Lung (tissue), 12 donors: Measurements from ENCODE around the gene CD82. TPM values are rescaled to one million over a fixed set of nuclear protein-coding genes. Genes with fewer than 3 reads are reported as not detected.

Experiments
- ATAC-seq: fragments of 200-7000 bp; cut with Tn5 transposase; one replicate; pipeline ENCODE4 v1.9.1; 2020; ENCODE audit warnings: moderate number of reproducible peaks; ENCODE audit not compliant: insufficient read depth, low FRiP score
- DNase-seq, 3 donors: peaks; one replicate each; pipeline ENCODE4 v3.0.0-alpha.2; 2013 to 2017
- H3K27ac ChIP-seq, 2 donors: one replicate each; pipeline ENCODE4 v1.5.1; 2013; ENCODE audit warnings: mild to moderate bottlenecking in 2 of 2, moderate library complexity in 2 of 2, control low read depth in 1 of 2, inconsistent platforms in 1 of 2, low read depth in 1 of 2, low read length in 1 of 2
- H3K27me3 ChIP-seq, 3 donors: one replicate each; pipeline ENCODE4 v1.5.1; 2013; ENCODE audit warnings: low read length in 2 of 3; ENCODE audit not compliant: control insufficient read depth in 3 of 3, insufficient read depth in 3 of 3
- H3K36me3 ChIP-seq, 4 donors: one replicate each; pipeline ENCODE4 v1.5.1; 2013; ENCODE audit warnings: low read length in 4 of 4, mild to moderate bottlenecking in 1 of 4, moderate library complexity in 1 of 4; ENCODE audit not compliant: control insufficient read depth in 4 of 4, insufficient read depth in 4 of 4
- H3K4me1 ChIP-seq, 5 donors: one replicate each; pipeline ENCODE4 v1.5.1; 2013; ENCODE audit warnings: low read length in 5 of 5, mild to moderate bottlenecking in 2 of 5, moderate library complexity in 1 of 5; ENCODE audit not compliant: control insufficient read depth in 5 of 5, insufficient read depth in 5 of 5
- H3K4me3 ChIP-seq: one replicate; pipeline ENCODE4 v1.5.1; 2013; ENCODE audit warnings: mild to moderate bottlenecking, control low read depth, moderate library complexity
- H3K9ac ChIP-seq, 2 donors: one replicate each; pipeline ENCODE4 v1.5.1; 2013; ENCODE audit warnings: low read length in 2 of 2, control low read depth in 1 of 2; ENCODE audit not compliant: insufficient read depth in 1 of 2
- H3K9me3 ChIP-seq, 4 donors: one replicate each; pipeline ENCODE4 v1.5.1; 2013; ENCODE audit warnings: low read length in 3 of 4, mild to moderate bottlenecking in 1 of 4, moderate library complexity in 1 of 4; ENCODE audit not compliant: control insufficient read depth in 4 of 4, insufficient read depth in 3 of 4
- WGBS, 2 donors: extraction: QIAGEN DNeasy Blood & Tissue Kit; methylation state at CpG; one replicate each; pipeline ENCODE4 v1.1.7; 2013; 5-methylcytosine and 5-hydroxymethylcytosine counted together
- polyA plus RNA-seq, 2 donors: library from polyadenylated mRNA; stranded (reverse); fragments of 200-250 nt; gene quantifications; one replicate each; pipeline ENCODE4 v1.2.1, GENCODE V29; 2013
- total RNA-seq, 2 donors: library from RNA; depleted of rRNA in 1 of 2; stranded (reverse); fragments of >200 nt in 1 of 2; gene quantifications; one replicate each; pipeline ENCODE4 v1.2.1, GENCODE V29; 2014 to 2021
- TF ChIP-seq, protein P1 (sequence below): IDR thresholded peaks from 2 replicates; pipeline ENCODE4 v1.5.1; 2012; ENCODE audit warnings: mild to moderate bottlenecking; ENCODE audit errors: control extremely low read depth, extremely low read depth
- donor health status: control.
- donor health status: control.
- donor health status: Bipolar disorder and iron deficiency.
- donor health status: healthy.
- donor health status: DM: yes; HTN: yes; CAD: no.

The CD82 gene
- total and polyA plus RNA-seq, 4 donors = 63.3 to 237 (median 190) TPM

DNA sequence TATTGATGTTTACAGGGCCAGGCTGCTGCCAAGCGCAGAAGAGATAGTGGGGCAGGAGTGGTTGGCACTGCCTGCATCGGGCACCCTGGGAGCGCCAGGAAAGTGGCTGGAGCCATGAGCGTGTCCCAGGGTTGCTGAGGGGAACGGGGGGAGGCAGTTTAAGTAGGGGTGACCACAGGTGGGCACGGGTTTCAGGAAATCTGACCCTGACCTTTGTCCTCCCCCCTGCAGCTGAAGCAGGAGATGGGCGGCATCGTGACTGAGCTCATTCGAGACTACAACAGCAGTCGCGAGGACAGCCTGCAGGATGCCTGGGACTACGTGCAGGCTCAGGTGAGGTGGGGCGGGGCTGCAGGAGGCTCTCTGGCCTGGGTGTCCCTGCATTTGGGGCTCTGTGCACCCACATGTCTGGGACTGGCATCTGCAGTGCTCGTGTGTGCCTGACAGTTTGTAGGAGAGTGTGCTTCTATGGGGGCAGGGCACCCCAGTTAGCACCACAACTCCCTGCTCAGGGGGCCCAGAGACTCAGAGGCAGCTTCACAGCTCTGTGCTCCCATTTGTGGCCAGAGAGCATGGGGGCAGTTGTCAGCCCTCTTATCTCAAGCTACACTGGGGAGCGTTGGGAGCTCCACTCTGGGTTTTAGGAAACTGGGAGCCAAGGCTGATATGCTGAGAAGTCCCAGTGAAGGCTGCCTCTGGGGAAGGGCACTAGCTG lies 49.7 kb downstream of the CD82 start:
- Histone ChIP-seq H3K9ac (no peak overlapping the region), H3K9me3 (peaks cover 0 to 2% (median 0%) of the 10 kb centered on the region in 4 donors), H3K27me3 (no peaks in the 10 kb centered on the region), H3K4me1 (peaks cover 0 to 4% (median 0%) of the 10 kb centered on the region in 5 donors), H3K27ac (no peak overlapping the region), H3K4me3 (no peak overlapping the region), H3K36me3 (peaks cover 0 to 30% (median 5%) of the 10 kb centered on the region in 4 donors)
- TF ChIP-seq, protein P1, sequence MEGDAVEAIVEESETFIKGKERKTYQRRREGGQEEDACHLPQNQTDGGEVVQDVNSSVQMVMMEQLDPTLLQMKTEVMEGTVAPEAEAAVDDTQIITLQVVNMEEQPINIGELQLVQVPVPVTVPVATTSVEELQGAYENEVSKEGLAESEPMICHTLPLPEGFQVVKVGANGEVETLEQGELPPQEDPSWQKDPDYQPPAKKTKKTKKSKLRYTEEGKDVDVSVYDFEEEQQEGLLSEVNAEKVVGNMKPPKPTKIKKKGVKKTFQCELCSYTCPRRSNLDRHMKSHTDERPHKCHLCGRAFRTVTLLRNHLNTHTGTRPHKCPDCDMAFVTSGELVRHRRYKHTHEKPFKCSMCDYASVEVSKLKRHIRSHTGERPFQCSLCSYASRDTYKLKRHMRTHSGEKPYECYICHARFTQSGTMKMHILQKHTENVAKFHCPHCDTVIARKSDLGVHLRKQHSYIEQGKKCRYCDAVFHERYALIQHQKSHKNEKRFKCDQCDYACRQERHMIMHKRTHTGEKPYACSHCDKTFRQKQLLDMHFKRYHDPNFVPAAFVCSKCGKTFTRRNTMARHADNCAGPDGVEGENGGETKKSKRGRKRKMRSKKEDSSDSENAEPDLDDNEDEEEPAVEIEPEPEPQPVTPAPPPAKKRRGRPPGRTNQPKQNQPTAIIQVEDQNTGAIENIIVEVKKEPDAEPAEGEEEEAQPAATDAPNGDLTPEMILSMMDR = no peak
- ATAC-seq (no peak), DNase-seq (peak in 1 of 3 donors; percentile 4)
- WGBS, 2 donors = 79 to 91% methylated on average over 15 of the region's 15 CpGs

DNA sequence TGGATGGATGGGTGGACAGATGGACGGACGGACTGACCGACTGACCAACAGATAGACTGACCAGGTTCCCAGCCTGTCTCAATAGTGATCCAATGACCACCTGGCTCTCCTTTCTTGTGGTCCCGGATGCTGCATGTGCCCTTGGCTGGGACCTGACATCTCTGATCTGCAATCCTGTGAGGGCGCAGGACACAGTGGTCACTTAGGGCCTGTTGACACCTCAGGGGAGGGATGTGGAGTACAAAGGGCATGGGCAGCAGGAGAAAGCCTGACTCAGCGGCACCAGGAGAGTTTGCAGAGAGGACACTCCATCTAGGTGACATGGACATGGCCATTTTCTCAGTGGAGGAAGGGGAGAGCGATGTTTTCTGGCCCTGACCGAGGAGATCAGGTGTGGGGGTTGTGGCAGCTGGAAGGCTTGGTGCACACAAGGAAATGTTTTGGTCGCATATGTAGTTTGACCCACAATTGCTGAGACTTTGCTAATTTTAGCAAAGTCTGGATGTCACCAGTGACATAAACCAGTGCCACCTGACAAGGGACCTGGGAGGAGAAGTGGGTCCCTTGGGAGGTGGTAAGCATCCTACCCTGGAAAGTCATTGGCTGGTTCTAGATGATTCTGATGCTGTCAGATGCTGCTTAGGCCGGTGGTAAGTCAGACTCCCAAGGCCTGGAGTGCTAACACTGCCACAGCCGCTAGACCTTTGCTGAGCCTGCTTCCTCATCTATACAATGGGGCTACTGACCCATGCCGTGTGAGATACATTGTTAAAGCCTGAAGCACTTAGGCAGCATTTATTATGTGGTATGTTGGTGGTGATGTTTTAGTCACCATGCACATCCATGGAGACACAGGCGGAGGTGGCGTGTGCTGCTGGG lies 50.7 kb downstream of the CD82 start:
- Histone ChIP-seq H3K27ac (no peak overlapping the region), H3K27me3 (no peaks in the 10 kb centered on the region), H3K4me3 (no peak overlapping the region), H3K9ac (no peak overlapping the region), H3K4me1 (peaks cover 0 to 5% (median 0%) of the 10 kb centered on the region in 5 donors), H3K9me3 (peaks cover 0 to 2% (median 0%) of the 10 kb centered on the region in 4 donors), H3K36me3 (peaks cover 0 to 33% (median 5%) of the 10 kb centered on the region in 4 donors)
- DNase-seq (peak in 1 of 3 donors; percentile 10), ATAC-seq (no peak)
- 92 to 94% methylated on average over 14 of the region's 14 CpGs for WGBS, 2 donors
- TF ChIP-seq, protein P1 = no peak

DNA sequence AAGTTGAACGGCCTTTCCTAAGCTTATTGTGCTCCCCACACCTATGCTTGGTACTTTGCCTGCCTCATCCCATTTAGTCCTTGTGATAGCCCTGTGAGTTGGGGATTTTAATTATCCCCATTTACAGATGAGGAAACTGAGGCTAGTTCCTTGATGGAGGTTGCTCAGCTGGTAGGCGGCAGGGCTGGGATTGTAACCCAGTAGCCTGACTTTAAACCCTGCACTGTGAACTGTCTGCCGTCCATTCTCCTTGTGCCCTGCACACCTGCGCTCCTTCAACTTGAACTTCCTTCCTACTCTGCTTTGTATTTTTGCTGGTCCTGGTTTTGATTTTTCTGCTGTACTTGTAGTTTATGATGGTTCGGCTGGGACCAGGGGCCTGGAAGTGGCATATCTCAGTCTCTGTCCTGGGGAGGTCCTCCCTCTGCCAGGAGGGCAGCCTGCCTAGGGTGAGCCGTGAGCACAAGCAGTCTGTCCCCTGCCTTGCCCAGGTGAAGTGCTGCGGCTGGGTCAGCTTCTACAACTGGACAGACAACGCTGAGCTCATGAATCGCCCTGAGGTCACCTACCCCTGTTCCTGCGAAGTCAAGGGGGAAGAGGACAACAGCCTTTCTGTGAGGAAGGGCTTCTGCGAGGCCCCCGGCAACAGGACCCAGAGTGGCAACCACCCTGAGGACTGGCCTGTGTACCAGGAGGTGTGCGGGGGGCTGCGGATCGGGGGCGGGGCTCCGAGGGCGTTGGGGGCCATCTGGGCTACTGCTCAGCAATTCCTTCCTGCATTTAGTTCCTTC lies 52.4 kb downstream of the CD82 start:
- ATAC-seq (no peak), DNase-seq (no peak)
- H3K36me3 ChIP-seq = peaks cover 0 to 33% (median 5%) of the 10 kb centered on the region in 4 donors
- H3K9me3 ChIP-seq = peaks cover 0 to 2% (median 0%) of the 10 kb centered on the region in 4 donors
- WGBS, 2 donors = 93 to 95% methylated on average over 18 of the region's 18 CpGs
- H3K27ac ChIP-seq = no peak overlapping the region
- no peak overlapping the region for H3K4me3 ChIP-seq
- peaks cover 0 to 10% (median 0%) of the 10 kb centered on the region in 5 donors for H3K4me1 ChIP-seq
- TF ChIP-seq, protein P1 = no peak
- H3K27me3 ChIP-seq = no peaks in the 10 kb centered on the region
- H3K9ac ChIP-seq = no peak overlapping the region
